Neural crest cell (in vitro differentiated cells): ENCODE data around the gene BHLHA15. TPM values are rescaled to one million over a fixed set of nuclear protein-coding genes. Genes with fewer than 3 reads are reported as not detected.
A peak's percentile ranks its signal among the peaks of the same experiment; 100 is the strongest.

Experiments
- DNase-seq: peaks from one replicate; pipeline ENCODE4 v3.0.0; 2021; ENCODE audit warnings: low read depth, mixed read lengths, low spot score
- H3K27ac Mint-ChIP-seq: one replicate; pipeline ENCODE4 v1.8.0; 2021; ENCODE audit warnings: mild to moderate bottlenecking, mixed read lengths; ENCODE audit not compliant: unreplicated experiment
- H3K27me3 Mint-ChIP-seq: 2 replicates; pipeline ENCODE4 v1.8.0; 2021; ENCODE audit warnings: low read depth, mild to moderate bottlenecking, mixed read lengths
- H3K36me3 Mint-ChIP-seq: 2 replicates; pipeline ENCODE4 v1.8.0; 2021; ENCODE audit warnings: low read depth, mild to moderate bottlenecking, mixed read lengths
- H3K4me1 Mint-ChIP-seq: 2 replicates; pipeline ENCODE4 v1.8.0; 2021; ENCODE audit warnings: mixed read lengths
- H3K4me3 Mint-ChIP-seq: one replicate; pipeline ENCODE4 v1.8.0; 2021; ENCODE audit warnings: mild to moderate bottlenecking, mixed read lengths
- H3K9me3 Mint-ChIP-seq: 2 replicates; pipeline ENCODE4 v1.8.0; 2021; ENCODE audit warnings: mixed read lengths
- CTCF ChIP-seq: fragments of 200-600 bp; sonication (generic); conservative IDR thresholded peaks from 2 replicates; pipeline ENCODE4 v1.5.0; 2021; ENCODE audit warnings: antibody characterized with exemption, mild to moderate bottlenecking
- long read RNA-seq: library from polyadenylated mRNA; unstranded; transcript quantifications from one replicate; pipeline ENCODE4 v2.0.0, GENCODE V29; 2020
- total RNA-seq: library from RNA; stranded (reverse); gene quantifications from 2 replicates; pipeline ENCODE4 v1.2.1, GENCODE V29; 2021

BHLHA15 gene
- total RNA-seq: not detected in 2 replicates
- long read RNA-seq: 0 reads

- peaks cover 3% of the 10 kb centered on the region for H3K4me1 Mint-ChIP-seq
- H3K27me3 Mint-ChIP-seq: peaks cover 10% of the 10 kb centered on the region
- H3K4me3 Mint-ChIP-seq: peak within 1 kb of the TSS; percentile 71
- no peak for DNase-seq
- peaks cover 3% of the 10 kb centered on the region for H3K36me3 Mint-ChIP-seq
- no peak for TF ChIP-seq CTCF
- H3K27ac Mint-ChIP-seq: no peak within 1 kb of the TSS
- H3K9me3 Mint-ChIP-seq: no peaks in the 10 kb centered on the region
Observed at GRCh38 chr7:98211221-98211675, at the start of gene BHLHA15. BHLHA15 (plus strand) TSS chr7:98211439; CDS start chr7:98212310, 871 bp downstream.

GRCh38 chr7:98162758-98163157 lies 48.5 kb upstream of the BHLHA15 start:
- DNase-seq: no peak
- H3K36me3 Mint-ChIP-seq: peaks cover 8% of the 10 kb centered on the region
- H3K4me1 Mint-ChIP-seq: peaks cover 9% of the 10 kb centered on the region
- H3K27ac Mint-ChIP-seq: no peak overlapping the region
- H3K9me3 Mint-ChIP-seq: no peaks in the 10 kb centered on the region
- H3K4me3 Mint-ChIP-seq: no peak overlapping the region
- no peak for TF ChIP-seq CTCF
- H3K27me3 Mint-ChIP-seq: no peaks in the 10 kb centered on the region

GRCh38 chr7:98163269-98163668 lies 48.0 kb upstream of the BHLHA15 start:
- Mint-ChIP-seq H3K27me3 (no peaks in the 10 kb centered on the region), H3K4me1 (peaks cover 13% of the 10 kb centered on the region), H3K4me3 (no peak overlapping the region), H3K27ac (no peak overlapping the region), H3K36me3 (peaks cover 6% of the 10 kb centered on the region), H3K9me3 (no peaks in the 10 kb centered on the region)
- no peak for DNase-seq
- no peak for TF ChIP-seq CTCF

- Mint-ChIP-seq H3K27ac (no peak overlapping the region), H3K4me1 (peaks cover 13% of the 10 kb centered on the region), H3K4me3 (no peak overlapping the region), H3K27me3 (no peaks in the 10 kb centered on the region), H3K9me3 (no peaks in the 10 kb centered on the region), H3K36me3 (peaks cover 5% of the 10 kb centered on the region)
- DNase-seq: no peak
- no peak for TF ChIP-seq CTCF
Observed at GRCh38 chr7:98163704-98164494, 47.3 kb upstream of the BHLHA15 start.

GRCh38 chr7:98165827-98166667 lies 45.2 kb upstream of the BHLHA15 start:
- Mint-ChIP-seq H3K9me3 (no peaks in the 10 kb centered on the region), H3K36me3 (no peaks in the 10 kb centered on the region), H3K4me3 (no peak overlapping the region), H3K27ac (no peak overlapping the region), H3K27me3 (no peaks in the 10 kb centered on the region), H3K4me1 (peaks cover 16% of the 10 kb centered on the region)
- peak; percentile 40 for DNase-seq
- TF ChIP-seq CTCF: peak; percentile 72
